ENCODE measurements around the gene COA1.
A peak's percentile ranks its signal among the peaks of the same experiment; 100 is the strongest.

Gene COA1

GRCh38 chr7:43726466-43726865 is 2.9 kb downstream of the COA1 start:
- TF ChIP-seq CTCF (IDR thresholded peaks at IDR 0.05; ENCODE audit: low read depth, low read length, poor library complexity, severe bottlenecking) (no peak), EZH2phosphoT487 (IDR thresholded peaks at IDR 0.05; ENCODE audit: borderline replicate concordance, low read length) (no peak)
- no peak overlapping the region for H3K4me3 ChIP-seq (ENCODE audit: low read length)
- H3K9me2 ChIP-seq (replicated peaks; ENCODE audit: control insufficient read depth, low read length): no peaks in the 10 kb centered on the region
- no peaks in the 10 kb centered on the region for H3K27me3 ChIP-seq (ENCODE audit: control insufficient read depth, low read length)
- no peaks in the 10 kb centered on the region for H3K9me3 ChIP-seq (ENCODE audit: control insufficient read depth, insufficient read depth, low read length)
- peaks cover 3% of the 10 kb centered on the region; the same call in 1 of the 2 replicates for H3F3A ChIP-seq (ENCODE audit: control insufficient read depth, insufficient read depth)
- H3K36me3 ChIP-seq (ENCODE audit: control insufficient read depth, low read length): peaks cover 11% of the 10 kb centered on the region; the same call in 1 of the 2 replicates
- peaks cover 78% of the 10 kb centered on the region for H3K79me2 ChIP-seq (ENCODE audit: control insufficient read depth, low read length)
- H3K4me1 ChIP-seq (ENCODE audit: control insufficient read depth, low read length): peaks cover 30% of the 10 kb centered on the region
- peak overlapping the region; percentile 74 for H3K4me2 ChIP-seq (ENCODE audit: low read length)
- H3K27ac ChIP-seq (ENCODE audit: low read depth, low read length): no peak overlapping the region
- peaks cover 7% of the 10 kb centered on the region for H4K20me1 ChIP-seq (ENCODE audit: control insufficient read depth, insufficient read depth, low read depth, low read length)

GRCh38 chr7:43725251-43725650 is 4.1 kb downstream of the COA1 start:
- Histone ChIP-seq H3K4me2 (ENCODE audit: low read length) (no peak overlapping the region), H3K27me3 (ENCODE audit: control insufficient read depth, low read length) (no peaks in the 10 kb centered on the region), H3K27ac (ENCODE audit: low read depth, low read length) (no peak overlapping the region), H3K79me2 (ENCODE audit: control insufficient read depth, low read length) (peaks cover 90% of the 10 kb centered on the region), H4K20me1 (ENCODE audit: control insufficient read depth, insufficient read depth, low read depth, low read length) (peaks cover 16% of the 10 kb centered on the region), H3K9me2 (replicated peaks; ENCODE audit: control insufficient read depth, low read length) (no peaks in the 10 kb centered on the region), H3K9me3 (ENCODE audit: control insufficient read depth, insufficient read depth, low read length) (no peaks in the 10 kb centered on the region), H3K4me3 (ENCODE audit: low read length) (no peak overlapping the region), H3K4me1 (ENCODE audit: control insufficient read depth, low read length) (peaks cover 28% of the 10 kb centered on the region), H3F3A (ENCODE audit: control insufficient read depth, insufficient read depth) (peaks cover 5% of the 10 kb centered on the region; the same call in 1 of the 2 replicates), H3K36me3 (ENCODE audit: control insufficient read depth, low read length) (peaks cover 17% of the 10 kb centered on the region)
- TF ChIP-seq EZH2phosphoT487 (IDR thresholded peaks at IDR 0.05; ENCODE audit: borderline replicate concordance, low read length) (no peak), CTCF (IDR thresholded peaks at IDR 0.05; ENCODE audit: low read depth, low read length, poor library complexity, severe bottlenecking) (no peak)

GRCh38 chr7:43723007-43723341 is 6.3 kb downstream of the COA1 start:
- Histone ChIP-seq H3K27ac (ENCODE audit: low read depth, low read length) (no peak overlapping the region), H3K27me3 (ENCODE audit: control insufficient read depth, low read length) (no peaks in the 10 kb centered on the region), H3K36me3 (ENCODE audit: control insufficient read depth, low read length) (peaks cover 14% of the 10 kb centered on the region), H3F3A (ENCODE audit: control insufficient read depth, insufficient read depth) (peaks cover 5% of the 10 kb centered on the region; the same call in 1 of the 2 replicates), H3K4me2 (ENCODE audit: low read length) (no peak overlapping the region), H3K79me2 (ENCODE audit: control insufficient read depth, low read length) (peaks cover 99% of the 10 kb centered on the region), H3K9me3 (ENCODE audit: control insufficient read depth, insufficient read depth, low read length) (no peaks in the 10 kb centered on the region), H3K4me3 (ENCODE audit: low read length) (no peak overlapping the region), H4K20me1 (ENCODE audit: control insufficient read depth, insufficient read depth, low read depth, low read length) (peaks cover 16% of the 10 kb centered on the region), H3K4me1 (ENCODE audit: control insufficient read depth, low read length) (peaks cover 18% of the 10 kb centered on the region), H3K9me2 (replicated peaks; ENCODE audit: control insufficient read depth, low read length) (no peaks in the 10 kb centered on the region)
- no peak for TF ChIP-seq EZH2phosphoT487 (IDR thresholded peaks at IDR 0.05; ENCODE audit: borderline replicate concordance, low read length)
- no peak for TF ChIP-seq CTCF (IDR thresholded peaks at IDR 0.05; ENCODE audit: low read depth, low read length, poor library complexity, severe bottlenecking)
